A172 (cell line): ENCODE results near the gene OCEL1. TPM values are rescaled to one million over a fixed set of nuclear protein-coding genes. Genes with fewer than 3 reads are reported as not detected.

Experiments used
- DNase-seq: peaks from one replicate; pipeline ENCODE4 v3.0.0-alpha.2; 2015; ENCODE audit warnings: low spot score
- total RNA-seq: library from RNA; depleted of rRNA; stranded (reverse); fragments of >200 nt; shearing (Covaris generic); gene quantifications from 2 replicates; pipeline ENCODE4 v1.2.3, GENCODE V29; 2014

Gene OCEL1
- total RNA-seq, 1 experiment from 2014 or later = 4.7 TPM

DNA sequence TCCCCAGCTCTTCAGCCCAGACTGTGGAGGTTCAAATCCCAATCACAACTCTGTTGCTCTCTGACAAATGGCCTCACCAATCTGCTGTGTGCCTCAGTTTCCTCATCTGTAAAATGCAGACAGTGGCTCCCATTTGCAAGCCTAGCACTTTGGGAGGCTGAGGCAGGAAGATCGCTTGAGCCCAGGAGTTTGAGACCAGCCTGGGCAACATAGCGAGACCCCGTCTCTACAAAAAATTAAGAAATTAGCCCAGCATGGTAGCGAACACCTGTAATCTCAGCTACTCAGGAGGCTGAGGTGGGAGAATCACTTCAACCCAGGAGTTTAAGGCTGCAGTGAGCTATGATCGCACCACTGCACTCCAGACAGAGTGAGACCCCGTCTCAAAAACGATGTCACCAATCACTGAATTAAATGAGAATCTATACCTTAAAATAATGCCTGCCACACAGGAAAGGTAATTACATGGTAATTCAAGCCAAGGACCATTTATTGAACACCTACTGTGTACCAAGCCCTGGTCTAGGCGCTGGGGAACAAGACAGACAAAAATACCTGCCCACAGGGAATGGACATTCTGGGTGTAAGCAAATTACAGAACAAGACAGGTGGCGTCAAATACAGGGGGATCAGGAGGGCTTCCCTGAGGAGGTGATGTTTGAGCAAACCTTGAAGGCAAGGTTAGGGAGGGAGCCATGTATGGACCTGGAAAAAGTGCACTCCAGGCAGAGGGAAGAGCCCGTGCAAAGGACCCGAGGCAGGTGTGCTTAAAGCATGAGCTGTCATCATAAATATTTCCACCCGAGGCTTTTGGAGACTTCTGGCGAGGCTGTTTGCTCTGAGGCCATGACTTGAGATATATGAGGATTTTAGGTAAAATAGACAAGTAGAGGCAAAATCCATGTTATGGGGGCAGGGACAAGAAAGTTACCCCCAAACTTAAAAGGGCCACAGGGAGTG is 12.0 kb downstream of the OCEL1 start:
- DNase-seq = no peak

DNA sequence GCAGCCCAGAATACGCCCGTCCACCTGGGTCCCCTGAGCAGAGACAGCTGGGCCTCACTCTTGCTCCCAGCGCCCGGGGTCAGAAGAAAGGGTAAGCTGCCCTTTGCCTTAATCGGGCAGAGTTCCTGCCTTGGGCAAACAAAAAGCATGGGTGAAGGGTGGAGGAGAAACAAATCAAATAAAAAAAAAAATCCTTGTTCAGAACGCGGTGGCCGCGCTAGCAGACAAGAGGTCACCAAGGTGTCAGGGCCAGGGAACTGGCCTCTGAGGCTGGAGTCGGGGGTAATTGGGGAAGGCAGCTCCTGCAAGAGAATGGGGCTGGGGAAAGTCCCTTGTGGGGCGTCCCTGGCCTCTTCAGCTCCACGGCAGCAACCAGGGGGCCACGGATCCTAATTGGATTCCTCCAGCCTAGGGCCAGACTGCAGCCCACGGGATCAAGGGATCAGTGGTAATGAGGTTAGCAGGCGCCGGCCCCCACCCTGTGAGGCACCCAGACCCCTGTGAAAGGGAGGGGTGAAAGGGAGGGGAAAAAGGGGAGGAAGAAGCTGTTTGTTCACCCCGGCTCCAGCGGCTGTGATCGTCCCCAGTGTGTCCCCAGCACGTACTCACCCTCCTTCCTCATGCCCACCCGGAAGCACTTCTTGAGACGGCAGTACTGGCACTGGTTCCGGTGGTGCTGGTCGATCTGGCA is 14.2 kb downstream of the OCEL1 start:
- DNase-seq = no peak

DNA sequence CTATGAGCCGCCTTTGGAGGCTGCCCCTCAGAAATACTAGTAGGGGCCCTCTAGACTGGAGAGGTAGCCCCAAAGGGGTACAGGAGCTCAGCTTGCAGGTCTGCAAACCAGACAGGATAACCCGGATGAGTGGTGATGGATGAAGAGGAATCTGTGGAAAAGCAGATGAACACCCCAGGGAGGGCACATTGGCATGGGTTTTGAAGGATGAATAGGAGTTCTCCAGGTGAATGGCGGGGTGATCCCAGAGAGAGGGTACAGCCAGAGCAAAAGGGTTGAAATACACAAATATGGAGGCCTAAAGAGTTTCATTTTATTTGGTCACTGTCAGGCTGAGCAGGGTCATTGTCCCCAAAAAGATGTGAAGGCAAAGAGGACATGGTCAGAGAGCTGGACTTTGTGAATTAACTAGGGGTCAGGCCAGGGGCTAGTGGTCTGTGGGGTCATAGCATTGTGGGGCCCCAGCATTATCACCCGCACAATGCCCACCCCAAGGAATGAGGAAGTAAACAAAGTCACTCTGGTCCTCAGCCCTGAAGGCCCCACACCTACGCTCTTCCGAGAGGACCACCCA is 14.9 kb downstream of the OCEL1 start:
- no peak for DNase-seq

DNA sequence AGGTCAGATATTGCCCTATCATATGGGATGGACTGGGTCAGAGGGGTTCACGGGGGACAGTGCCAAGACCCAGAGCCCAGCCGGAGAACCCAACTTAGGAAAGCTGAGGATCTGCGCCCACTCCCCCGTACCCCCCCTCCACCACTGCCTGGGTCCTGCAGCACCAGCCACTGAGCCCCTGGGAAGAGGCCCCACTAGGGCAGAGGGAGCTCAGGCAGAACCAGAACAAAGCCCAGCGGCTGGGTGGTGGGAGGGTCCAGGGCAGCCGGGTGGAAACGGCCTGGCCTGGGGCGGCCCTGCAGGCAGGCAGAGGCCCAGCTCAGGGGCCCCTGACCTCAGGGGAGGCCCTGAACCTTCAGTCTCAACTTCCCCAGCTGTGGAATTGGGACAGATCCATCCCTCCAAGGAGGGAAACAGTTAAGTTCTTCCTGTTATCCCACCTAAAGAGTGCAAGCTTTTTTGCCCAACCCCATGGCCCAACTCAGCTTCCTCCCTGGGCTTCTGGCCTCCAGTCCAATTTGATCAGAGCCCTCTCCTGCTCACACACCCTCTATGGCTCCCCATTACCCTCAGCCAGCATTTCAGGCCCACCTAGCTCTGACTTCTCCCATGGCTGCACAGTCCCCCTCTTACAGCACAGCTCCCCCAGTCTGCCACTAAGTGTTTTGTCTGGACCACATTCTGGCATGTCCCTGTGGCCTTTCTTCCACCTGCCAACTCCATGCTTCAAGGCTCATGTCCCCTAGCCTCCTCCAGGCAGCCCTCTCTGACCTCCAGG is 16.6 kb downstream of the OCEL1 start:
- no peak for DNase-seq

DNA sequence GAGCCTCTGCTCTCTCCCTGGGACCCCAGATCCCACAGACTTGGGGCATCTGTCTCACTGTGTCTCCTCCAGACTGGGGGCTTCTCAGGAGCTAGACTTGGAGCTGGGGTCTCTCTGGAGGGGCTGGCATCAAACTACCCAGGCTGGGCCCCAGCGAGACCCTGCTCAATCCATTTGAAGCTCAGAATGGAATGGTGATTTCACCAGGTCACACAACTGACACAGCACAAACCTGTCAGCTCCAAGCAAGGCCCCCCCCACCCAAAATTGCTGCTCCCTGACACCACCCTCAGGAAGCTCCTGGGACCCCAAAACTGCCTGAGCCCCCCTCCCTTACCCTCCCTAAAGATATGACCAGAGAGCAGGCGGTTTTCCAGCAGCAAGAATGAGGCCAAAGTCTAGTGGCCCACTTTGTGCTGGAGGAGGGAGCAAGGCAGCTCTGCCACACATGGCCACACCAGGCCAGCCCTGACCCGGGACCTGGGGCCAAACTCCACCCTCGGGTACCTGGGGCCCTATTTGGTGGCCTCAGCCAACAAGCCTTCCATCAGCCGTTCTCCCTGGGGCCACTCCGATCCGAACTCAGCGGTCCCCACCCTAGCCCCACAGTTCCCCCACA is 17.3 kb downstream of the OCEL1 start:
- no peak for DNase-seq

DNA sequence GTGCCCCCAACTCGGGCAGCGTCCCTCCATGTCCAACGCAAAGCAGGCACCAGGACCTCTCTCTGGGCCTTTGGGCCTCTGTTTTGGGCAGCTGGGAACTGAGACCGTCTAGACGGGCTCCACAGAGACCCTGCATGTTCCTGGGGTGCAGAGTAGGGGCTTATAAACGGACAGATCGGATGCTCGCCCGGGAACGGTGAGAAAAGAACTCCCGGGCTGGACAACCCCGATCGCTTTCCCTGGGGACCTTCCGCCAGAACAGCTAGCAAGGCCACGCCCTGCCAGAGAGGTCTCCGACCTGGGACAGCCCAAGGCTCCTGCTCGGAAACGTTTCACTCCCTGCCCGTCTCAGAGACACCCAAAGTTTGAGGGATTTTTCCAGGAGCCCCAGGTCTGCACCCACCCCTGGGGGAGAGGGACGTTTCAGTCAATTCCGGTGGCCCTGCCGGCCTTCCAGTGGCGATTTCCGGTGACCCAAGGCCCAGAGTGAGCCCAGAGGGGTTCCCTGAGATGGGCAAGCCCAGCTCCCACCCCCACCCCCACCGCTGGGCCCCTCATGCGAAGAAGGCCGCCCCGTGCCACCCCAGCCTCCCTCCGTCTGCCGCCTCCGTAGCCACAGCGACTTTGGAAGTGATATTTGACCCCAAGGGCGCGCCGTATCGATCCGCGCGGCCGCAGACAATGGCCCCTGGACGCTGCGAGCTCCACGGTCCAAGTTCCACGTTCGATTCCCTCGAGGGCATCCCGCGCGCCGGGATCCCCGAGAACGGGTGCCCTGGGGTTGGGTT is 18.0 kb downstream of the OCEL1 start:
- no peak for DNase-seq

DNA sequence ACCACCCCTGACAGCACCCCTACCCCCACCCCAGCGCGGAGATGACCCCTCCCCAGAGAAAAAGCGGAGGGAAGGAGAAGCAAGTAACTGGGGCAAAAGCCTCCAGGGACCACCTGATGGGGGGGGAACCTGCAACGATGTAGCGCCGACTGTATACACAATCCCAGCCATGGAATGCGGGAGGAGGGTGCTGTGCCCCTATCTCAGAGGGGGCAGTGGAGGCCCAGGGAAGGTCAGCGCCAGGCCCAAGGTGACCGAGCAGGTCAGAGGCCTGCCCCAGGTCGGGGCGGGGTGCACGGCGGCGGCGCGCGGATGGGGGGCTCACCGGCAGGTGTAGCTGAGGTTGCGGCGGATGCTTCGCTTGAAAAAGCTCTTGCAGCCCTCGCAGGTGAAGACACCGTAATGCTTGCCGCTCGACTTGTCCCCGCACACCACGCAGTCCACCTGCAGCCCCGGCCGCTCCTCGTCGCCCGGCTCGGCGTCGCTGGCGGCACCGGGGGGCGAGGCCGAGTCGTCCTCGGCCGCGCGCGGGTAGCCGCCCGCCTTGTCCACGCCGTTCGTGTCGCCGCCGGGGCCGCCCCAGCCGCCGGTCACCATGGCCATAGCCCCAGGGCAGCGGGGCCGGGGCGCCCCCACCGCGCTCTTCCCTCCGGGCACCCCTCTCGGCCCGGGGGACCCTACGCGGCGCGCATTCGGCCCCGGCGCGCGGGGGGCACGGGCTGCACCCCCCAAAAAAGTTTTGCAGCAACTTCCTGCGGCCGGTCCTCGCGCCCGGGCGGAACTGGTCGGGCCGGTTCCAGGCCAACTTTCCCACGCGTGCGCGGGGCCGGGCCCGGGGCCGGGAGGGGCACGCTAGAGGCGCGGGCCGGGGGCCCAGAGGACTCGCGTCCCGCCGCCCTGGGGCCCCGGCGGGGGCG is 18.9 kb downstream of the OCEL1 start:
- DNase-seq = no peak

DNA sequence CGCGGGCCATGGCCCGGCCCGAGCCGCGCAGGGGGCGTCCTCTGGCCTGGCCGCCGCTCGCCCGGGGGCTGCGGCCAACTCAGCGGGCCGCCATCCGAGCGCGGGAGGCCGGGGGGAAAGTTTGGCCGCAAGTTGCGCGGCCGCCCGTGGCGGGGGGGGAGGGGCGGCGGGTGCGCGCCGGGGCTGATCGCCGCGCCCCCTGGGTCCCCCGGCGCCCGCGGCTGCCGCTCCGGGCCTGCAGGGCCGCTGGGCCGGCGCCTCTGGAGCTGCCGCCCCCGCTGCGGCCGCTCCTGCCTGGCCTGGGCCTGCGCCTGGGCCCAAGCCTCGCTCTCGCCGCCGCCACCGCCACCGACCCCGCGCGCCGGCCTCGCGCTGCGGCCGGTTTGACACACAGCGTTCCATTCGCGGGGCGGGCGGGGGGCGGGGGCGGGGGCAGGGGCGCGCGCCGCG is 19.5 kb downstream of the OCEL1 start, which contains the start of gene NR2F6:
Gene NR2F6, minus strand, starts transcription at position 385 of the 450 bp plus-strand sequence. CDS start 699 bp downstream, outside the sequence.
- DNase-seq = no peak

DNA sequence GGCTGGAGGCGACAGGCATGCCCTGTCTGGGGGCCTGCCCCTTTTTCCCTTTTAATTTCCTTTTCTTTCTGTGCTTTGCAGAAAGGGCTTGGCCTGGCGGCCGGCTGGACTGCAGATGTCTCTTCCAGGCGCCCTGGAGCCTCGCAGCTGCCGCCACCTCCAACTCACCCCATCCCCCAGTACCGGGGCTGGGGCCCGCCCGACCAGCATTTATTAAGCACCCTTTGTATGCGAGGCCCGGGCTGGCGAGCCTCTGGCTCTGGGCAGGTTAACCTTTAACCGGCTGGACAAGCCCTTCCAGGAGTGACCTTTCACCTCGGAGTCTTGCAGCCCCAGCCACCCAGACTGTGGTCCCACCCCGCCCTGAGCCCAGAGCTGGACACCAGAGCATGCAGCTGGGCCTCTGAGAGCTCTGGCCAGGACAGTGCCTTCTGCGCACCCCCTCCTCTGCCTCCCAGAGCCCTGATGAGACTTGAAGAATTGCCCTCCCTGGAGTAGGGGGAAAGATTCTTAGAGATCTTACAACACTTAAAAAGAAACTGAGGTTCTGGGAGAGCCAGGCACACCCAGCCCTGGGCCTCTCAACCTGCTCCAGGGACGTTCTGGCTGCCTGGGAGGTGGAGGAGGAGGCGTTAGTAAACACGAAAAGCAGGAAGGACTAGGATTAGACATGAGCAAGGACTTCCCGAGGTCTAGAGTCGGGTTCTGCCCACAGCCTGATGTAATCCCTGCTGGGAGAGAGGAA is 20.8 kb downstream of the OCEL1 start:
- no peak for DNase-seq

DNA sequence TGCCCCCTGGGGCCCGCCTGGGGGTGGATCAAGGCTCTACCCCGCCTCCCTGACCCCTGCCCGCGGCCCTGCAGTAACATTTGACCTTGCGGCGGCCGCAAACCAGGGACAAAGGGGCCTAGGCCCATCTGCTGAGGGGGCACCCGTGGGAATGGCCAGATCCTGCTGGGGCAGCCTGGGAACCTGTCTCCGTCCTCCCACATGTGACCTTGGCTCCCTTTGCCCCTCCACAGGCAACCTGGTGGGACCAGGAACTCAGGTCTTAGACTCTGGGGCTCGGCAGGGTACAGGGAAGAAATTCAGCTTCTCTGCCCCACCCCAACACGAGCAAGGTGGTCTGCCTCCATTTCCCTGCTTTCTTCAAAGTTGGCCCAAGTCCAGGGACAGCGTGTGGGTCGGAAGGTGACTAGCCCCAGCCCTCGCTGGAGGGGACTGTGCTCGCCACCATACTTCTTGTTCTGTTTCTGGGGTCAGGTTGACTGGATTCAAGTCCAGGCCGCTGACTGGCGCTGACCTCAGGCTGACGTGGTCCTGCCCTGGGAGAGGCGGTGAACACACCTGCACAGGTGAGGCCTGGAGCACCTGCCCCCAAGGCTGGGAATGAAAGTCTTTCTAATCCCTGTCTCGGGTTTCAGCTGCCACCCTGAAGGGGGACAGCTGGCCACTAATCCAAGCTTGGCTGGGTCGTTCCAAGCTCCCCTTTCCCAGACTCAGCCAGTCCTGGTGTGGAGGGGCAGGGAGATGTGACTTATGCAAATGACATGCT is 22.2 kb downstream of the OCEL1 start:
- no peak for DNase-seq

DNA sequence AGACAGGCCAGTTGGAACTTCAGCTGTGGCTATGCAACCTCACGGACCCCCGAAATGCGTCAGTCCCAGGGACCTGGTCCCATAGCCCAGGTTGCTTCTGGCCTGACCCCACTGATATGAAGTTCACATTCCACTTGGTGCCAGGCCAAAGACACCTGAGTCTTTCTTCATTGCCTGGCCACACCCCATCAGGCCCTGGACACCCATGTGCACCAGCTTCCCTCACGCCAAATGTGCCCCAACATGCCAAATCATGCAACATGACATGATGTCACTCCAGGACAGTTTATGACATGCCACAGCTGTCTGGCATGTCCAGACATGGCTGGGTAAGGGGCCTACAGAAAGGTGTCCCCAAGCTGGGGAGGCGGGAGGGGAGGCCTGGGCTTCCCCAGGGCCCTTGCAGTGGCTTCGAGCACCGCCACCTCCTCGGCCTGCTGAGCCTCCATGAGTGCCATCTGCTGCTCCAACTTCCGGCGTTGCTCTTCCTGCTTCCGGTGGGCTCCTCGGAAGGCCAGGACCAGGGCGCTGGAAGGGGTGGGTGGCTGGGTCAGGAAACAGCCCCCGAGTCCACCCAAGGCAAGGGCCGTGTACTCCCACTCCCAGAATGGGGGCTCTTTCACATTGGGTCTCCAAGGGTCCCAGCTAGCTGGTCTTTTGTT is 24.0 kb downstream of the OCEL1 start:
- DNase-seq = no peak

DNA sequence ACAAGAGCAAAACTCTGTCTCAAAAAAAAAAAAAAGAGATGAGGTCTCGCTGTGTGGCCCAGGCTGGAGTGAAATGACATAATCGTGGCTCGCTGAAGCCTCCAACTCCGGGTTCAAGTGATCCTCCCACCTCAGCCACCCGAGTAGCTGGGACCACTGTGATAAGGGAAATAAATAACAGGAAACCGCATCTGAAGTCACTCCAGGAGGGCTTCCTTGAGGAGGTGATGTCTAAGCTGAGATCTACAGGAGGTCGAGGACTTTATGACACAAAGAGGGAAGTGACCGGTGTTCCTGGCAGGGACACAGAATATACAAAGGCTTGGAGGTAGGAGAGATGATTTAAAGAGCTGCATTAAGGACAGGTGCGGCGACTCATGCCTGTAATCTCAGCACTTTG is 28.6 kb downstream of the OCEL1 start:
- DNase-seq = no peak

DNA sequence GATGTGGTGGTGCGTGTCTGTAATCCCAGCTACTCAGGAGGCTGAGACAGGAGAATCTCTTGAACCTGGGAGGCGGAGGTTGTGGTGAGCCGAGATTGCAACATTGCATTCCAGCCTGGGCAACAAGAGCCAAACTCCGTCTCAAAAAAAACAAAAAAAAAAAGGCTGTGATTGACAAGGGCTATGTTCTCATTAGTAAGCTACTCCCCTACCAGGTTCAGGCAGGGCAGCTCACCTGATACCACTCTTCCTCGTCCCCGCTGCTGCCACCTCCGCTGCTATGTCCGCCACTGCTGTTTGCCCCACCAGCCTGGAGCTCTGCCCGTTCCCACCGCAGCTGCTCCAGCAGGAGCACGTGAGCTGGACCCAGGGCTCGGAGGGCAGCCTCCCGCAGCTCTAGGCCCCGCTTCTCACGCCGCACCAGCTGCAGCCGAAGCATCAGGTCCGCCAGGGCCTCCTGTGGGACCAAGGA is 29.2 kb downstream of the OCEL1 start:
- no peak for DNase-seq

DNA sequence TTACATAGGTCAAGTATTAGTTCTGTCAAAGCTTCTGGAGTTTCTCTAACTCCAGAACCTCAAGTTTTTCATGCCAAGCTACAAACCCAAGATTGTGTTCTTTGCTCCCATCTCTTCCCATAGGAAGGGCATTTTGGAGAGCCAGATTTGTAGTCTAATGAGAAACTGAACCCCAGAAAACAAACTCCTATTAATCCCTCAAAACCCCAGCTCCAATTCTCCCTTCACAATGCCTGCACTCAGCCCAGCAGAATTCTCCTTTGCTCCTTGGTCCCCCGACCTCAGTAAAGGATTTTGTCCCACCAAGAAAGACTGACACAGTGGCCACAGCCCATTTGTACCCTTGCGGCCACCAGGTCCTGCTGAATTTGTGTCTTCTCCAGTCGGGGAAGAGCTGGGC is 30.1 kb downstream of the OCEL1 start:
- no peak for DNase-seq

DNA sequence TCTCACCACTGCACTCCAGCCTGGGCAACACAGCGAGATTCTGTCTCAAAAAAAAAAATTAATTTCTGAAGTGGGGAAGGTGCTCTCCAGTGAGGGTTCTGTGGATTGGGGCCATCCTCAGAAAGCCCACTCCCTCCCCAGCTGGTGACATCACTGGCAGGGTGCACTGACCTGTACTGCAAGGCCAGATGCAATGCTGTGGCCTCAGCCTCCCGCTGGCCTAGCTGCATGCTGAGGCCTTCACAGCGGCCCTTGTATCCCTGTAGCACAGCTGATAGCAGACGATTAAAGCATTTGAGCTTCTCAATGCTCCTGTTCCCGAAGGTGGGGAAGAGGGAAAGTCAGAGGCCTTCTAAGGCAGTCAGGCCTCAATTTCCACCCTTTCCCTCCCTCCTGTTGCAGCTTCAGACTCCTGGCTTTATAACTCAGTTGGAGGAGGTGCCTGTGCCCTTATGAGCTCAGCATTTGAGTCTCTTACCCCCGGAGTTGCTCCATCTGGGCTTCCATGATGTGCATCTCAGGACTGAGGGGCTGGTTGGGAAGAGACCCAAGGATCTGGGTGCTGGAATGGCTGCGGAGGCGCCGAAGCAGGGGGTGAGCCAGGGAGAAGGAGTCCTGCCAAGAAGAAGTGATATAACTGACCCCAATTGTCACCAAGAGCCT is 33.2 kb downstream of the OCEL1 start:
- peak; percentile 44 for DNase-seq

DNA sequence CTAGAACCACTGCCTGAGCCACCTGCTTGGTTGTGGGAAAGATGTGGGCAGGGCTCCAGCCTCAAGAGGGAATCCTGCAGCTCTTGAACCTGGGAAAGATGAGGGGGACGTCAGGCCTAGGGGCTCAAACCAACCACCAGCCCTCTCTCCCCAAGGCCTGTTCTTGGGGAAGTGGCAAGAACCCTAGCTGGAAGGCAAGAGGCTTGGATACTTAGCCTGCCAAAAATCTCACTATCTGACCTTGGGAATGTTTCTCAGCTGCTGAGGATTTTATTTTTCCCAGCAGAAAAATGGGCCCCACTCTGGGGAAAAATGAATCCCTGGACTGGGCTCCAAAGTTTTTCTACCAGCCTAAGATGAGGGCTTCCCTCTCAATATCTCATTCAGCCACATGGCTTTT is 33.9 kb downstream of the OCEL1 start:
- no peak for DNase-seq
